IMR-90 (cell line): ENCODE measurements around the gene LYPD6B. TPM values are rescaled to one million over a fixed set of nuclear protein-coding genes. Genes with fewer than 3 reads are reported as not detected.

Experiments
- ATAC-seq: fragments of 200-7000 bp; cut with Tn5 transposase; 2 replicates; pipeline ENCODE4 v1.9.1; 2020; ENCODE audit warnings: low read depth, mild to moderate bottlenecking, moderate library complexity
- BruUV-seq: library from RNA; stranded (reverse); fragments of 400-500 nt; replicated peaks from 2 replicates; lab custom pipeline; 2021; lab: Mats Ljungman, UMichigan
- CTCF ChIA-PET: fragments of 300-600 bp; formaldehyde crosslinking; extraction: SDS; loops from one replicate; lab custom pipeline; 2021; ENCODE audit warnings: antibody characterized with exemption; lab: Yijun Ruan, JAX
- POLR2A ChIA-PET: fragments of 300-600 bp; sonication (Branson Sonifier 250); formaldehyde crosslinking; loops from one replicate; lab custom pipeline; 2022; ENCODE audit warnings: antibody characterized with exemption; ENCODE audit not compliant: unreplicated experiment; lab: Charles Lee
- DNase-seq: peaks from one replicate; pipeline ENCODE4 v3.0.0; 2013
- H2AFZ ChIP-seq: replicated peaks from 2 replicates; pipeline ENCODE3; 2013; ENCODE audit warnings: low read length, mild to moderate bottlenecking; ENCODE audit not compliant: poor library complexity
- H2AK5ac ChIP-seq: 2 replicates; pipeline ENCODE4 v1.6.1; 2013; ENCODE audit warnings: low read depth, low read length, inconsistent platforms
- H2AK9ac ChIP-seq: replicated peaks from 2 replicates; pipeline ENCODE3; 2013; ENCODE audit warnings: mild to moderate bottlenecking, low read depth, low read length, moderate library complexity; ENCODE audit not compliant: poor library complexity
- H2BK120ac ChIP-seq: 2 replicates; pipeline ENCODE4 v1.6.1; 2013; ENCODE audit warnings: low read depth, low read length, inconsistent platforms
- H2BK15ac ChIP-seq: 3 replicates; pipeline ENCODE4 v1.6.1; 2013; ENCODE audit warnings: low read depth, low read length, inconsistent platforms
- H2BK20ac ChIP-seq: 2 replicates; pipeline ENCODE4 v1.6.1; 2013; ENCODE audit warnings: low read depth, mild to moderate bottlenecking, inconsistent platforms, low read length, moderate library complexity
- H2BK5ac ChIP-seq: 2 replicates; pipeline ENCODE4 v1.6.1; 2013; ENCODE audit warnings: mild to moderate bottlenecking, low read depth, low read length, inconsistent platforms; ENCODE audit not compliant: poor library complexity, severe bottlenecking
- H3K14ac ChIP-seq: replicated peaks from 2 replicates; pipeline ENCODE4 v1.6.1; 2013; ENCODE audit warnings: low read depth, low read length, inconsistent platforms
- H3K18ac ChIP-seq: 2 replicates; pipeline ENCODE4 v1.6.1; 2013; ENCODE audit warnings: low read depth, low read length, control low read depth
- H3K23ac ChIP-seq: 2 replicates; pipeline ENCODE4 v1.6.1; 2013; ENCODE audit warnings: low read depth, low read length, inconsistent platforms
- H3K27ac ChIP-seq: 2 replicates; pipeline ENCODE4 v1.5.1; 2013; ENCODE audit warnings: mild to moderate bottlenecking, control low read depth, low read length; ENCODE audit not compliant: insufficient read depth
- H3K27me3 ChIP-seq: 2 replicates; pipeline ENCODE4 v1.6.1; 2013; ENCODE audit warnings: low read length; ENCODE audit not compliant: control insufficient read depth, insufficient read depth
- H3K36me3 ChIP-seq: 2 replicates; pipeline ENCODE4 v1.6.1; 2013; ENCODE audit warnings: low read length, mixed read lengths; ENCODE audit not compliant: control insufficient read depth, insufficient read depth
- H3K4ac ChIP-seq: 2 replicates; pipeline ENCODE4 v1.6.1; 2013; ENCODE audit warnings: low read depth, low read length, inconsistent platforms
- H3K4me1 ChIP-seq: 2 replicates; pipeline ENCODE4 v1.6.1; 2013; ENCODE audit warnings: low read length, mixed read lengths; ENCODE audit not compliant: control insufficient read depth, insufficient read depth
- H3K4me2 ChIP-seq: 2 replicates; pipeline ENCODE4 v1.6.1; 2013; ENCODE audit warnings: low read depth, mild to moderate bottlenecking, control low read depth, low read length, moderate library complexity
- H3K4me3 ChIP-seq: 2 replicates; pipeline ENCODE4 v1.5.1; 2013; ENCODE audit warnings: low read depth, mild to moderate bottlenecking, control low read depth, low read length, moderate library complexity; ENCODE audit not compliant: insufficient read depth
- H3K56ac ChIP-seq: 2 replicates; pipeline ENCODE4 v1.6.1; 2013; ENCODE audit warnings: low read length, inconsistent platforms; ENCODE audit not compliant: insufficient read depth; ENCODE audit errors: extremely low read depth
- H3K79me1 ChIP-seq, 2 experiments: 2 replicates each; pipeline ENCODE4 v1.6.1; 2013; ENCODE audit warnings: low read length in 2 of 2, inconsistent platforms in 1 of 2, low read depth in 1 of 2
- H3K9ac ChIP-seq: 2 replicates; pipeline ENCODE4 v1.6.1; 2013; ENCODE audit warnings: low read depth, low read length, control low read depth
- H3K9me1 ChIP-seq: 2 replicates; pipeline ENCODE4 v1.6.1; 2013; ENCODE audit warnings: low read length, inconsistent platforms; ENCODE audit not compliant: insufficient read depth
- H3K9me3 ChIP-seq: 2 replicates; pipeline ENCODE4 v1.6.1; 2013; ENCODE audit warnings: low read length; ENCODE audit not compliant: control insufficient read depth, insufficient read depth
- H4K20me1 ChIP-seq: 2 replicates; pipeline ENCODE4 v1.6.1; 2013; ENCODE audit warnings: low read length, inconsistent platforms; ENCODE audit not compliant: insufficient read depth
- H4K5ac ChIP-seq: 2 replicates; pipeline ENCODE4 v1.6.1; 2013; ENCODE audit warnings: mild to moderate bottlenecking, low read depth, low read length, control low read depth
- H4K8ac ChIP-seq, 2 experiments: 2 replicates each; pipeline ENCODE4 v1.6.1; 2013; ENCODE audit warnings: low read depth in 2 of 2, low read length in 2 of 2, control low read depth in 1 of 2, inconsistent platforms in 1 of 2
- H4K91ac ChIP-seq: 2 replicates; pipeline ENCODE4 v1.6.1; 2013; ENCODE audit warnings: low read depth, low read length, inconsistent platforms; ENCODE audit not compliant: insufficient read depth
- CEBPB ChIP-seq: IDR thresholded peaks from 2 replicates; pipeline ENCODE4 v1.6.1; 2012; ENCODE audit warnings: low read depth, low read length, improper control_type of control experiment
- MAZ ChIP-seq: IDR thresholded peaks from 2 replicates; pipeline ENCODE4 v1.6.1; 2012; ENCODE audit warnings: low read depth, mild to moderate bottlenecking, low read length, improper control_type of control experiment, moderate library complexity, borderline replicate concordance
- WGBS, 2 experiments: methylation state at CpG; one replicate each; pipeline versions ENCODE4 v1.1.5 to v1.1.7; 2013; ENCODE audit warnings: missing lambda C conversion rate in 2 of 2; ENCODE audit not compliant: insufficient read length in 1 of 2; ENCODE audit errors: extremely low coverage in 2 of 2; 5-methylcytosine and 5-hydroxymethylcytosine counted together
- dilution Hi-C: fragments of 300-500 bp; cut with HindIII; formaldehyde crosslinking; loops from one replicate; pipeline ENCODE4 v1.14.3; 2018; ENCODE audit warnings: low sequenced_read_pairs; ENCODE audit not compliant: unreplicated experiment
- in situ Hi-C: fragments of 300-500 bp; cut with MboI; formaldehyde crosslinking; loops from 3 replicates; pipeline ENCODE4 v1.14.3; 2019; ENCODE audit warnings: low sequenced_read_pairs, inconsistent platforms, mixed read lengths
- intact Hi-C: fragments of 100-400 bp; cut with micrococcal nuclease; formaldehyde crosslinking; loops from 2 replicates; pipeline ENCODE4 v1.10.0; 2022
- polyA plus RNA-seq, 3 experiments: library from polyadenylated mRNA; depleted of rRNA; stranded (reverse); fragments of >200 nt; gene quantifications; 2 replicates each; pipeline ENCODE4 v1.2.3, GENCODE V29; 2012; ENCODE audit warnings: low replicate concordance in 1 of 3
- total RNA-seq: library from RNA; depleted of rRNA; stranded (reverse); fragments of >200 nt; gene quantifications from 2 replicates; pipeline ENCODE4 v1.2.3, GENCODE V29; 2012

Gene LYPD6B
- total and polyA plus RNA-seq, 2 of the 4 experiments (the other 2 are of a cell fraction) = 0.05 TPM; not detected in 1

- no peak for ATAC-seq
- H2BK15ac ChIP-seq = no peak overlapping the region
- no peak overlapping the region for H3K4me2 ChIP-seq
- no peak overlapping the region for H2AK5ac ChIP-seq
- ChIA-PET CTCF (no interaction called here), POLR2A (no interaction called here)
- H3K23ac ChIP-seq = no peak overlapping the region
- H3K56ac ChIP-seq = no peak overlapping the region
- no peaks in the 10 kb centered on the region; the same call in 1 of the 2 replicates for H3K9me3 ChIP-seq
- in situ Hi-C loops = no loop called here
- no peak overlapping the region for H2BK5ac ChIP-seq
- H2BK120ac ChIP-seq = no peak overlapping the region
- no peaks in the 10 kb centered on the region for H3K9me1 ChIP-seq
- no peak overlapping the region for H2BK20ac ChIP-seq
- H3K4ac ChIP-seq = no peak overlapping the region
- dilution Hi-C loops = no loop called here
- H4K5ac ChIP-seq = no peak overlapping the region
- H3K79me1 ChIP-seq = no peaks in the 10 kb centered on the region
- whole genome bisulfite sequencing, 2 experiments = 100% methylated on average over 1 of the region's 6 CpGs; no CpG with 5 or more reads in 1 of the 2 experiments
- H4K91ac ChIP-seq = no peak overlapping the region
- H3K14ac ChIP-seq = no peak overlapping the region
- no peak overlapping the region for H3K18ac ChIP-seq
- peak; percentile 39 for DNase-seq
- no peaks in the 10 kb centered on the region for H3K36me3 ChIP-seq
- no peak overlapping the region for H4K8ac ChIP-seq
- intact Hi-C loops = no loop called here
- H3K4me3 ChIP-seq = no peak overlapping the region
- no peak overlapping the region for H2AK9ac ChIP-seq
- no peak overlapping the region for H3K9ac ChIP-seq
- no peak overlapping the region for H2AFZ ChIP-seq
- H3K27ac ChIP-seq = no peak overlapping the region
- TF ChIP-seq CEBPB (0 out of 2 replicates have a peak, but pooled peaks have one; percentile 38), MAZ (no peak)
- H4K20me1 ChIP-seq = no peaks in the 10 kb centered on the region
- no peaks in the 10 kb centered on the region for H3K4me1 ChIP-seq
- BruUV-seq = no TSS peak
- no peaks in the 10 kb centered on the region for H3K27me3 ChIP-seq
These were observed 11.7 kb downstream of the LYPD6B start for GRCh38 chr2:149050188-149050587.
